ENCODE data around the gene ADAMTS2. TPM values are rescaled to one million over a fixed set of nuclear protein-coding genes. Genes with fewer than 3 reads are reported as not detected.

Gene ADAMTS2
- total and polyA plus RNA-seq, 2 experiments from 2014 or later, result 1.6 to 8.1 TPM

- no peak for TF ChIP-seq CTCF (conservative IDR thresholded peaks at IDR 0.05; ENCODE audit: low read depth in 2 of 2)
- TF ChIP-seq EZH2 (IDR thresholded peaks at IDR 0.05; ENCODE audit: low read depth, unreplicated experiment), result no peak
- TF ChIP-seq ETS1 (IDR thresholded peaks at IDR 0.05), result no peak
Measured at GRCh38 chr5:179316111-179316551, 29.1 kb downstream of the ADAMTS2 start (continued).

GRCh38 chr5:179315356-179315890, 29.8 kb downstream of the ADAMTS2 start:
- H4K20me1 ChIP-seq (replicated peaks; ENCODE audit: insufficient read depth), result no peaks in the 10 kb centered on the region
- TF ChIP-seq STAT1 (IDR thresholded peaks at IDR 0.05; ENCODE audit: unreplicated experiment) (no peak), ZNF462 (CRISPR knock-in tag; IDR thresholded peaks at IDR 0.05) (no peak), POLR2AphosphoS5 (IDR thresholded peaks at IDR 0.05; ENCODE audit: low read depth) (no peak), REST (IDR thresholded peaks at IDR 0.05; ENCODE audit: unreplicated experiment) (no peak), CREB1 (CRISPR knock-in tag; IDR thresholded peaks at IDR 0.05; ENCODE audit: low read depth) (no peak), JUNB (IDR thresholded peaks at IDR 0.05; ENCODE audit: unreplicated experiment) (no peak), EZH2phosphoT487 (IDR thresholded peaks at IDR 0.05; ENCODE audit: unreplicated experiment) (no peak), ZNF331 (CRISPR knock-in tag; IDR thresholded peaks at IDR 0.05; ENCODE audit: low read depth) (no peak)
- H3K27me3 ChIP-seq (ENCODE audit: insufficient read depth), result no peaks in the 10 kb centered on the region
- no peaks in the 10 kb centered on the region for H3K79me2 ChIP-seq (replicated peaks; ENCODE audit: insufficient read depth)
- H3K4me3 ChIP-seq, result no peak overlapping the region
- H3K4me1 Mint-ChIP-seq, result peaks cover 5% of the 10 kb centered on the region; the same call in 2 of the 3 replicates
- H3K4me2 ChIP-seq, result no peak overlapping the region
- H3K4me1 ChIP-seq (ENCODE audit: insufficient read depth), result no peaks in the 10 kb centered on the region
- H3F3A ChIP-seq (replicated peaks; ENCODE audit: low read depth), result no peaks in the 10 kb centered on the region
- H2AFZ ChIP-seq, result no peak overlapping the region
- no peak overlapping the region for H3K27ac ChIP-seq (ENCODE audit: low read depth)
- H3K36me3 ChIP-seq (ENCODE audit: insufficient read depth), result no peaks in the 10 kb centered on the region
- no peak overlapping the region for H3K4me3 Mint-ChIP-seq
- no peaks in the 10 kb centered on the region for H3K9me2 ChIP-seq (ENCODE audit: insufficient read depth)
- H3K27ac Mint-ChIP-seq, result no peak overlapping the region; the same call in 1 of the 2 replicates
- ATAC-seq, result no peak
- DNase-seq (ENCODE audit: low spot score), result no peak
- peaks cover 12% of the 10 kb centered on the region for H3K27me3 Mint-ChIP-seq (ENCODE audit: insufficient read depth, low read depth, poor library complexity)
- peaks cover 7% of the 10 kb centered on the region; the same call in 1 of the 3 replicates for H3K36me3 Mint-ChIP-seq (ENCODE audit: low read depth)
- peaks cover 15% of the 10 kb centered on the region for H3K9me3 Mint-ChIP-seq

Measured in GM23338 (cell line).